GM12891 (cell line): Measurements from ENCODE around the gene PPP2CA.

Experiments
- DNase-seq: peaks from one replicate; pipeline ENCODE4 v3.0.0; 2011; ENCODE audit warnings: low spot score; ENCODE audit not compliant: insufficient read length
- FAIRE-seq: peaks from 2 replicates; lab custom pipeline; 2011; peaks lifted over from hg19 to GRCh38; lab: Jason Lieb, UNC
- PAX5 ChIP-seq: IDR thresholded peaks from 2 replicates; pipeline ENCODE4 v1.6.1; 2011; ENCODE audit warnings: low read length, moderate library complexity, mild to moderate bottlenecking; ENCODE audit not compliant: insufficient read depth, severe bottlenecking
- POLR2A ChIP-seq: IDR thresholded peaks from 2 replicates; pipeline ENCODE4 v1.6.1; 2011; ENCODE audit warnings: low read depth, low read length, control low read depth
- POLR2AphosphoS5 ChIP-seq: IDR thresholded peaks from 2 replicates; pipeline ENCODE4 v1.6.1; 2011; ENCODE audit warnings: low read depth, low read length, control low read depth
- POU2F2 ChIP-seq: IDR thresholded peaks from 2 replicates; pipeline ENCODE4 v1.6.1; 2011; ENCODE audit warnings: low read depth, mild to moderate bottlenecking, control low read depth, low read length, moderate library complexity
- SPI1 ChIP-seq: IDR thresholded peaks from 2 replicates; pipeline ENCODE4 v1.6.1; 2011; ENCODE audit warnings: low read depth, low read length, control low read depth
- TAF1 ChIP-seq: IDR thresholded peaks from 2 replicates; pipeline ENCODE4 v1.6.1; 2011; ENCODE audit warnings: low read depth, low read length, control low read depth

Gene PPP2CA

GRCh38 chr5:134203630-134204029, 22.2 kb downstream of the PPP2CA start:
- TF ChIP-seq POLR2A, result no peak
- TF ChIP-seq TAF1, result no peak
- no peak for TF ChIP-seq PAX5
- no peak for TF ChIP-seq POLR2AphosphoS5
- TF ChIP-seq POU2F2, result no peak
- TF ChIP-seq SPI1, result no peak
- FAIRE-seq, result no peak
- DNase-seq, result no peak

GRCh38 chr5:134195666-134196065, 30.2 kb downstream of the PPP2CA start:
- no peak for TF ChIP-seq SPI1
- no peak for TF ChIP-seq PAX5
- no peak for TF ChIP-seq TAF1
- no peak for TF ChIP-seq POU2F2
- no peak for TF ChIP-seq POLR2A
- no peak for TF ChIP-seq POLR2AphosphoS5
- DNase-seq (no peak), FAIRE-seq (no peak)

GRCh38 chr5:134189031-134189430, 36.8 kb downstream of the PPP2CA start:
- FAIRE-seq (no peak), DNase-seq (no peak)
- TF ChIP-seq POLR2AphosphoS5 (no peak), PAX5 (no peak), SPI1 (no peak), TAF1 (no peak), POLR2A (no peak), POU2F2 (no peak)

GRCh38 chr5:134188092-134188491, 37.8 kb downstream of the PPP2CA start:
- DNase-seq (no peak), FAIRE-seq (no peak)
- TF ChIP-seq POLR2A (no peak), POU2F2 (no peak), POLR2AphosphoS5 (no peak), PAX5 (no peak), TAF1 (no peak), SPI1 (no peak)

GRCh38 chr5:134184155-134185135, 41.4 kb downstream of the PPP2CA start:
- DNase-seq (peak; percentile 56), FAIRE-seq (peak; percentile 90)
- TF ChIP-seq TAF1 (no peak), POLR2AphosphoS5 (no peak), POU2F2 (no peak), SPI1 (no peak), POLR2A (no peak), PAX5 (no peak)

- TF ChIP-seq POLR2AphosphoS5 (no peak), PAX5 (no peak), SPI1 (no peak), POLR2A (no peak), TAF1 (no peak), POU2F2 (no peak)
- no peak for FAIRE-seq
- no peak for DNase-seq
Observed at GRCh38 chr5:134183481-134183880, 42.4 kb downstream of the PPP2CA start.

GRCh38 chr5:134178096-134178419, 47.8 kb downstream of the PPP2CA start:
- TF ChIP-seq POLR2A, result no peak
- no peak for TF ChIP-seq POLR2AphosphoS5
- TF ChIP-seq SPI1, result no peak
- TF ChIP-seq PAX5, result no peak
- TF ChIP-seq TAF1, result no peak
- no peak for TF ChIP-seq POU2F2
- DNase-seq, result no peak
- no peak for FAIRE-seq

GRCh38 chr5:134177369-134178095, 48.3 kb downstream of the PPP2CA start:
- FAIRE-seq (peak; percentile 43), DNase-seq (peak; percentile 28)
- TF ChIP-seq PAX5 (no peak), SPI1 (no peak), POLR2A (no peak), POLR2AphosphoS5 (no peak), TAF1 (no peak)
